ENCODE measurements around the gene ATRNL1. TPM values are rescaled to one million over a fixed set of nuclear protein-coding genes. Genes with fewer than 3 reads are reported as not detected.

Gene ATRNL1
- polyA plus RNA-seq, 1 of the 3 experiments (the other 2 are of a cell fraction) = 0.67 TPM

DNA sequence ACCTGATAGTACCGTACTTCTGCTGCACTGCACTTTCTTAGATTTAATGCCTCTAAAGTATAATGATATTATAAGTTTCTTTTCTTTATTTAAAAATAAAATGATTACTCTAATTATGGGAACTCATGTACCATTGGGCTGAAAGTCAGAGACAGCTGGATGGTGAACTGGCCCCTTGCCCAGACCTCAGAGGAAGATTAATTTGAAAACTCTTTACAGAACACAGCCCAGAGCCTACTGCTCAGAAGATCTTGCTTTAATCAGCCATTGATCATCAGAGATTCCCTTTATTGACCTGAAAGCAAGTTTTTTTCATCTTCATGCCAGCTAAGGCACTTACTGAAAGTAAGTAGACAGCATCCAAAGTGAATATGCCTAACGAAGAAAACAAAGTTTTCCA, 838.1 kb downstream of the ATRNL1 start (continued):
- TF ChIP-seq, protein P1, sequence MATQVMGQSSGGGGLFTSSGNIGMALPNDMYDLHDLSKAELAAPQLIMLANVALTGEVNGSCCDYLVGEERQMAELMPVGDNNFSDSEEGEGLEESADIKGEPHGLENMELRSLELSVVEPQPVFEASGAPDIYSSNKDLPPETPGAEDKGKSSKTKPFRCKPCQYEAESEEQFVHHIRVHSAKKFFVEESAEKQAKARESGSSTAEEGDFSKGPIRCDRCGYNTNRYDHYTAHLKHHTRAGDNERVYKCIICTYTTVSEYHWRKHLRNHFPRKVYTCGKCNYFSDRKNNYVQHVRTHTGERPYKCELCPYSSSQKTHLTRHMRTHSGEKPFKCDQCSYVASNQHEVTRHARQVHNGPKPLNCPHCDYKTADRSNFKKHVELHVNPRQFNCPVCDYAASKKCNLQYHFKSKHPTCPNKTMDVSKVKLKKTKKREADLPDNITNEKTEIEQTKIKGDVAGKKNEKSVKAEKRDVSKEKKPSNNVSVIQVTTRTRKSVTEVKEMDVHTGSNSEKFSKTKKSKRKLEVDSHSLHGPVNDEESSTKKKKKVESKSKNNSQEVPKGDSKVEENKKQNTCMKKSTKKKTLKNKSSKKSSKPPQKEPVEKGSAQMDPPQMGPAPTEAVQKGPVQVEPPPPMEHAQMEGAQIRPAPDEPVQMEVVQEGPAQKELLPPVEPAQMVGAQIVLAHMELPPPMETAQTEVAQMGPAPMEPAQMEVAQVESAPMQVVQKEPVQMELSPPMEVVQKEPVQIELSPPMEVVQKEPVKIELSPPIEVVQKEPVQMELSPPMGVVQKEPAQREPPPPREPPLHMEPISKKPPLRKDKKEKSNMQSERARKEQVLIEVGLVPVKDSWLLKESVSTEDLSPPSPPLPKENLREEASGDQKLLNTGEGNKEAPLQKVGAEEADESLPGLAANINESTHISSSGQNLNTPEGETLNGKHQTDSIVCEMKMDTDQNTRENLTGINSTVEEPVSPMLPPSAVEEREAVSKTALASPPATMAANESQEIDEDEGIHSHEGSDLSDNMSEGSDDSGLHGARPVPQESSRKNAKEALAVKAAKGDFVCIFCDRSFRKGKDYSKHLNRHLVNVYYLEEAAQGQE (IDR thresholded peaks at IDR 0.05; ENCODE audit: low read depth, low read length) = no peak
- TF ChIP-seq RCOR1 (IDR thresholded peaks at IDR 0.05; ENCODE audit: low read length) = no peak
- TF ChIP-seq GATA2 (CRISPR knock-in tag; IDR thresholded peaks at IDR 0.05) = no peak
- TF ChIP-seq FOXJ3 (CRISPR knock-in tag; IDR thresholded peaks at IDR 0.05) = no peak

DNA sequence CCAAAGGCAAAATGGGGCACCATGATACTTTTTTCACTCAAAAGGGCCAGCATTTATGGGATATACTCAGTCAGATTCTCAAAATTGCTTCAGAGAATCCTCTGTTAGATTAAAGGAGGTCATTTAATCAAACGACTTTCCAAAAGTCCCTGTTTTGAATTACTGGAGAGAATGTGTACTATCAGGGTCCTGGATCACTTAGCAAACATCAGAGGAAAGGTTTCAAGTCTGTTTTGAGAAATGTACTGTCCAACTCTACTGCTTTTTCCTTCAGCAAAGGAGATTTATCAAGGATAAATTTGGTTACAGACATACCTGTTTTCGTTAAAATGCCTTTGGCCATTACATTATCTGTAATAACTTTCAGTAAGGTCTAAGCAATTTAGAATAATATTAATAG, 838.9 kb downstream of the ATRNL1 start:
- H3K36me3 ChIP-seq (replicated peaks in 1 of 2; ENCODE audit: control insufficient read depth in 1 of 2, insufficient read depth in 2 of 2, low read length in 1 of 2) = no peaks in the 10 kb centered on the region
- POLR2A ChIA-PET = no interaction called here
- TF ChIP-seq GATA2 (CRISPR knock-in tag; IDR thresholded peaks at IDR 0.05) (peak; percentile 58), JUND (IDR thresholded peaks at IDR 0.05) (no peak), FOXJ3 (CRISPR knock-in tag; IDR thresholded peaks at IDR 0.05) (no peak), NFIC (IDR thresholded peaks at IDR 0.05; ENCODE audit: borderline replicate concordance) (no peak), RXRA (IDR thresholded peaks at IDR 0.05; ENCODE audit: borderline replicate concordance, low read depth) (no peak), USF1 (IDR thresholded peaks at IDR 0.05; ENCODE audit: borderline replicate concordance, low read depth) (no peak)
- CTCF ChIA-PET = no interaction called here
- H4K20me1 ChIP-seq (ENCODE audit: insufficient read depth) = no peaks in the 10 kb centered on the region
- DNase-seq = no peak
- no peak overlapping the region for H3K4me2 ChIP-seq
- peaks cover 7% of the 10 kb centered on the region for H3F3A ChIP-seq (replicated peaks; ENCODE audit: insufficient read depth)
- H3K27ac ChIP-seq (ENCODE audit: low read depth in 2 of 2, low read length in 1 of 2) = no peak overlapping the region
- peaks cover 0 to 2% of the 10 kb centered on the region in 2 experiments; a peak in 2 of 4 replicates for H3K4me1 ChIP-seq (ENCODE audit: control insufficient read depth in 1 of 2, insufficient read depth in 2 of 2, low read depth in 1 of 2, low read length in 1 of 2)
- no peaks in the 10 kb centered on the region for H3K79me2 ChIP-seq (ENCODE audit: insufficient read depth)
- no peak overlapping the region for H3K4me3 ChIP-seq (ENCODE audit: low read depth in 2 of 2, low read length in 1 of 2)
- 12% methylated on average over 2 of the region's 2 CpGs for WGBS (ENCODE audit: low lambda C conversion rate)
- no peaks in the 10 kb centered on the region for H3K9me2 ChIP-seq
- H2AFZ ChIP-seq (ENCODE audit: low read depth) = no peak overlapping the region
- no peak overlapping the region for H3K9ac ChIP-seq
- H3K9me3 ChIP-seq = no peaks in the 10 kb centered on the region
- H3K27me3 ChIP-seq (ENCODE audit: insufficient read depth) = no peaks in the 10 kb centered on the region

GRCh38 chr10:115933098-115933497, 839.9 kb downstream of the ATRNL1 start:
- Histone ChIP-seq H3K4me3 (ENCODE audit: low read depth in 2 of 2, low read length in 1 of 2) (no peak overlapping the region), H3K79me2 (ENCODE audit: insufficient read depth) (no peaks in the 10 kb centered on the region), H3F3A (replicated peaks; ENCODE audit: insufficient read depth) (peaks cover 16% of the 10 kb centered on the region), H3K27me3 (ENCODE audit: insufficient read depth) (no peaks in the 10 kb centered on the region), H3K36me3 (replicated peaks in 1 of 2; ENCODE audit: control insufficient read depth in 1 of 2, insufficient read depth in 2 of 2, low read length in 1 of 2) (no peaks in the 10 kb centered on the region), H2AFZ (ENCODE audit: low read depth) (no peak overlapping the region), H3K9me2 (no peaks in the 10 kb centered on the region), H3K9ac (no peak overlapping the region), H3K4me2 (no peak overlapping the region), H3K9me3 (no peaks in the 10 kb centered on the region), H3K4me1 (ENCODE audit: control insufficient read depth in 1 of 2, insufficient read depth in 2 of 2, low read depth in 1 of 2, low read length in 1 of 2) (peaks cover 2 to 10% of the 10 kb centered on the region in 2 experiments), H4K20me1 (ENCODE audit: insufficient read depth) (no peaks in the 10 kb centered on the region), H3K27ac (ENCODE audit: low read depth in 2 of 2, low read length in 1 of 2) (no peak overlapping the region)
- WGBS (ENCODE audit: low lambda C conversion rate) = 60% methylated on average over 1 of the region's 2 CpGs
- ChIA-PET POLR2A (no interaction called here), CTCF (no interaction called here)
- DNase-seq = no peak
- no peak for TF ChIP-seq NRF1 (IDR thresholded peaks at IDR 0.05; ENCODE audit: low read depth, low read length)
- TF ChIP-seq SIN3A (IDR thresholded peaks at IDR 0.05; ENCODE audit: borderline replicate concordance, low read depth, low read length) = no peak
- no peak for TF ChIP-seq MEF2A (IDR thresholded peaks at IDR 0.05; ENCODE audit: borderline replicate concordance, low read depth)
- no peak for TF ChIP-seq TEAD4 (IDR thresholded peaks at IDR 0.05; ENCODE audit: borderline replicate concordance, insufficient read depth)
- TF ChIP-seq RCOR1 (IDR thresholded peaks at IDR 0.05; ENCODE audit: low read length) = no peak
- TF ChIP-seq CTCF (IDR thresholded peaks at IDR 0.05) = no peak
- TF ChIP-seq, protein P1 (IDR thresholded peaks at IDR 0.05; ENCODE audit: low read depth, low read length) = no peak
- no peak for TF ChIP-seq FOSL2 (IDR thresholded peaks at IDR 0.05; ENCODE audit: borderline replicate concordance, low read depth)
